HCT116 (cell line): Measurements from ENCODE around the gene ZBTB2. TPM values are rescaled to one million over a fixed set of nuclear protein-coding genes. Genes with fewer than 3 reads are reported as not detected.

Source experiments
- ATAC-seq: fragments of 200-7000 bp; cut with Tn5 transposase; 2 replicates; pipeline ENCODE4 v1.9.1; 2020; ENCODE audit warnings: mild to moderate bottlenecking, moderate library complexity
- BruUV-seq: library from RNA; stranded (reverse); fragments of 400-500 nt; replicated peaks from 2 replicates; lab custom pipeline; 2021; lab: Mats Ljungman, UMichigan
- CTCF ChIA-PET: fragments of 300-600 bp; sonication (Branson Sonifier 250); formaldehyde crosslinking; loops from one replicate; lab custom pipeline; 2021; ENCODE audit warnings: antibody characterized with exemption; lab: Charles Lee
- POLR2A ChIA-PET: fragments of 300-600, 350-600 bp; sonication (Branson Sonifier 250); formaldehyde crosslinking; loops from one replicate; lab custom pipeline; 2021; ENCODE audit warnings: antibody characterized with exemption; lab: Charles Lee
- RAD21 ChIA-PET, 2 experiments: fragments of 300-600 bp; sonication (Branson Sonifier 250); formaldehyde crosslinking; loops; one replicate each; lab custom pipeline; 2023; ENCODE audit warnings: low total read pairs in 2 of 2; ENCODE audit not compliant: uncharacterized antibody in 2 of 2, unreplicated experiment in 2 of 2, low non-redundant PET in 1 of 2; lab: Charles Lee
- DNase-seq: peaks from one replicate; pipeline ENCODE4 v3.0.0-alpha.2; 2010; ENCODE audit warnings: low read depth, low spot score
- H2AFZ ChIP-seq: fragments of 200-600 bp; shearing (Covaris generic), sonication (generic); 2 replicates; pipeline ENCODE4 v1.6.1; 2017; ENCODE audit warnings: low read depth, mixed run types, mixed read lengths, antibody characterized with exemption, low read length; ENCODE audit not compliant: poor library complexity, severe bottlenecking
- H3K27ac ChIP-seq: 2 replicates; pipeline ENCODE4 v1.5.1; 2012; ENCODE audit warnings: low read depth, low read length
- H3K27me3 ChIP-seq: fragments of 200-600 bp; sonication (generic); 2 replicates; pipeline ENCODE4 v1.6.1; 2016; ENCODE audit warnings: mixed run types, low read length, mixed read lengths; ENCODE audit not compliant: insufficient read depth
- H3K36me3 ChIP-seq, 2 experiments: fragments of 200-500 bp in 1 of 2; fragments of 200-600 bp in 1 of 2; sonication (Bioruptor generic) in 1 of 2; sonication (generic) in 1 of 2; 2 replicates each; pipeline versions ENCODE4 v1.5.1 to v1.6.1; 2014 to 2016; ENCODE audit warnings: low read length in 2 of 2, inconsistent platforms in 1 of 2, mixed read lengths in 1 of 2, mixed run types in 1 of 2; ENCODE audit not compliant: insufficient read depth in 2 of 2, control insufficient read depth in 1 of 2
- H3K4me1 ChIP-seq, 2 experiments: fragments of 200-600 bp in 1 of 2; sonication (generic) in 1 of 2; 2 replicates each; pipeline versions ENCODE4 v1.5.1 to v1.6.1; 2012 to 2017; ENCODE audit warnings: low read length in 2 of 2, inconsistent platforms in 1 of 2, mild to moderate bottlenecking in 1 of 2, mixed read lengths in 1 of 2, mixed run types in 1 of 2, moderate library complexity in 1 of 2; ENCODE audit not compliant: insufficient read depth in 2 of 2, control insufficient read depth in 1 of 2
- H3K4me2 ChIP-seq: fragments of 200-600 bp; sonication (generic); 2 replicates; pipeline ENCODE4 v1.6.1; 2017; ENCODE audit warnings: mixed run types, low read length, mixed read lengths
- H3K4me3 ChIP-seq, 2 experiments: fragments of 200-600 bp in 1 of 2; sonication (generic) in 1 of 2; replicated peaks in 1 of 2; 2 replicates each; pipeline ENCODE4 v1.5.1; 2011 to 2016; ENCODE audit warnings: low read length in 2 of 2, control low read depth in 1 of 2, low read depth in 1 of 2, mild to moderate bottlenecking in 1 of 2, mixed read lengths in 1 of 2, mixed run types in 1 of 2
- H3K79me2 ChIP-seq: fragments of 200-600 bp; sonication (generic); 2 replicates; pipeline ENCODE4 v1.6.1; 2017; ENCODE audit warnings: mild to moderate bottlenecking, mixed run types, low read length, moderate library complexity, mixed read lengths; ENCODE audit not compliant: insufficient read depth
- H3K9ac ChIP-seq: fragments of 200-600 bp; sonication (generic); 2 replicates; pipeline ENCODE4 v1.6.1; 2016; ENCODE audit warnings: low read length, mixed read lengths
- H3K9me2 ChIP-seq: fragments of 200-600 bp; sonication (generic), shearing (Covaris generic); 2 replicates; pipeline ENCODE4 v1.6.1; 2017; ENCODE audit warnings: mixed run types, mild to moderate bottlenecking, moderate library complexity; ENCODE audit not compliant: insufficient read depth
- H3K9me3 ChIP-seq, 2 experiments: fragments of 200-500 bp in 1 of 2; fragments of 200-600 bp in 1 of 2; sonication (Bioruptor generic) in 1 of 2; sonication (generic) in 1 of 2; 2 replicates each; pipeline ENCODE4 v1.6.1; 2014 to 2017; ENCODE audit warnings: low read length in 2 of 2, mixed read lengths in 2 of 2, inconsistent platforms in 1 of 2, low read depth in 1 of 2, mild to moderate bottlenecking in 1 of 2, mixed run types in 1 of 2, moderate library complexity in 1 of 2; ENCODE audit not compliant: control insufficient read depth in 1 of 2, insufficient read depth in 1 of 2
- H4K20me1 ChIP-seq: fragments of 200-600 bp; sonication (generic), shearing (Covaris generic); 2 replicates; pipeline ENCODE4 v1.6.1; 2017; ENCODE audit warnings: mixed run types, mild to moderate bottlenecking, moderate library complexity; ENCODE audit not compliant: insufficient read depth
- CBX3 ChIP-seq: IDR thresholded peaks from 2 replicates; pipeline ENCODE4 v1.6.1; 2012; ENCODE audit warnings: low read depth
- EGR1 ChIP-seq: IDR thresholded peaks from 2 replicates; pipeline ENCODE4 v1.6.1; 2012; ENCODE audit warnings: low read depth
- ELF1 ChIP-seq: IDR thresholded peaks from 2 replicates; pipeline ENCODE4 v1.6.1; 2012; ENCODE audit warnings: low read depth, borderline replicate concordance
- EZH2 ChIP-seq: fragments of 200-600 bp; sonication (generic); IDR thresholded peaks from 2 replicates; pipeline ENCODE4 v1.6.1; 2017; ENCODE audit warnings: antibody characterized with exemption, mixed run types
- EZH2phosphoT487 ChIP-seq: fragments of 200-600 bp; IDR thresholded peaks from 2 replicates; pipeline ENCODE4 v1.6.1; 2018; ENCODE audit warnings: antibody characterized with exemption, borderline replicate concordance
- FOSL1 ChIP-seq: IDR thresholded peaks from 2 replicates; pipeline ENCODE4 v1.6.1; 2012; ENCODE audit warnings: low read depth
- POLR2A ChIP-seq: IDR thresholded peaks from 2 replicates; pipeline ENCODE4 v1.7.0; 2011; ENCODE audit warnings: borderline replicate concordance; ENCODE audit not compliant: insufficient read depth, insufficient read length; ENCODE audit errors: extremely low read depth
- POLR2AphosphoS5 ChIP-seq: IDR thresholded peaks from 2 replicates; pipeline ENCODE4 v1.6.1; 2011; ENCODE audit warnings: mild to moderate bottlenecking, low read depth, low read length, moderate library complexity
- RAD21 ChIP-seq: IDR thresholded peaks from 2 replicates; pipeline ENCODE4 v1.6.1; 2012; ENCODE audit warnings: low read depth, mild to moderate bottlenecking
- SIN3A ChIP-seq: IDR thresholded peaks from 2 replicates; pipeline ENCODE4 v1.6.1; 2012; ENCODE audit warnings: low read depth
- SRF ChIP-seq: IDR thresholded peaks from 2 replicates; pipeline ENCODE4 v1.6.1; 2012; ENCODE audit warnings: low read depth
- TCF7L2 ChIP-seq: IDR thresholded peaks from 2 replicates; pipeline ENCODE4 v1.7.0; 2011; ENCODE audit warnings: borderline replicate concordance, inconsistent platforms; ENCODE audit not compliant: insufficient read depth, insufficient read length; ENCODE audit errors: extremely low read depth
- ZNF274 ChIP-seq: fragments of 200-500 bp; sonication (Bioruptor generic); IDR thresholded peaks from 2 replicates; pipeline ENCODE4 v1.6.1; 2014; ENCODE audit warnings: mild to moderate bottlenecking, low read depth, low read length, inconsistent platforms
- intact Hi-C: fragments of 100-400 bp; cut with micrococcal nuclease; formaldehyde crosslinking; loops from 2 replicates; pipeline ENCODE4 v1.10.0; 2022
- total RNA-seq: library from RNA; stranded (reverse); gene quantifications from one replicate; pipeline ENCODE4 v1.2.1, GENCODE V29; 2021; ENCODE audit not compliant: unreplicated experiment
- TF ChIP-seq, protein P1 (sequence below): IDR thresholded peaks from 2 replicates; pipeline ENCODE4 v1.6.1; 2011; ENCODE audit warnings: mild to moderate bottlenecking, low read length, moderate library complexity; ENCODE audit not compliant: insufficient replicate concordance; ENCODE audit errors: extremely low read depth
- TF ChIP-seq, protein P2 (sequence below), 3 experiments: fragments of 200-600 bp in 1 of 3; sonication (generic) in 1 of 3; IDR thresholded peaks in 2 of 3; conservative IDR thresholded peaks in 1 of 3; 2 replicates each; pipeline ENCODE4 v1.5.1; 2012 to 2017; ENCODE audit warnings: low read depth in 2 of 3, low read length in 2 of 3, antibody characterized with exemption in 1 of 3, borderline replicate concordance in 1 of 3, control low read depth in 1 of 3, mild to moderate bottlenecking in 1 of 3, mixed read lengths in 1 of 3, mixed run types in 1 of 3, moderate library complexity in 1 of 3; ENCODE audit not compliant: insufficient read depth in 1 of 3
- TF ChIP-seq, protein P3 (sequence below): IDR thresholded peaks from 2 replicates; pipeline ENCODE4 v1.6.1; 2012

ZBTB2 gene
- total RNA-seq, 1 experiment from 2014 or later = 12.5 TPM

DNA sequence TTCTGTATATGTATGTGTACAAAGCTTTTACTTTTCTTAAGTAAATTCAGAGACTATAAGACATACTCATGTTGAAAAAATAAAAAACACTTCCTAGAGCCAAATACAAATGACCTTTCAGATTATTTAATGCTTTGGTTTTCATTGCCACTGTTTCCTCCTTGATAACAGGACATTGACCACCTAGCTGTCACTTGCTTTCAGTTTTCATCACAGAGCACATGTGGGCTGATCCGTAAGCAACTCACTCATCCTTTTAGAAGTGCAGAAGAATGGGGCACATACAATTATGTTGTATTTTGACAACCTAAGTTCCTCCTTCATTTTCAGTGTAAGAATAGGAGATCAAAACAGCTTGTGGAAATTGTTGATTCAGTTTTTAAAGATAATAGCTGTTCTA, 6.2 kb downstream of the ZBTB2 start:
- ChIA-PET POLR2A (interaction anchor here (0.8 kb wide), 1 partner anchor 10 kb away, joined by 4 read pairs; no protein-coding TSS in a partner anchor), CTCF (interaction anchor here (0.9 kb wide), 1 partner anchor 10 kb away, joined by 3 read pairs; no protein-coding TSS in a partner anchor), RAD21 (no interaction called here)
- no TSS peak for BruUV-seq
- intact Hi-C loops = no loop called here
- no peak for ATAC-seq
- Histone ChIP-seq H3K27me3 (no peaks in the 10 kb centered on the region), H3K36me3 (no peaks in the 10 kb centered on the region), H3K27ac (no peak overlapping the region), H3K79me2 (peaks cover 83% of the 10 kb centered on the region), H3K4me3 (no peak overlapping the region), H3K9me2 (no peaks in the 10 kb centered on the region), H4K20me1 (no peaks in the 10 kb centered on the region), H2AFZ (no peak overlapping the region), H3K9ac (no peak overlapping the region), H3K4me1 (peaks cover 12 to 15% of the 10 kb centered on the region in 2 experiments), H3K9me3 (no peaks in the 10 kb centered on the region), H3K4me2 (no peak overlapping the region)
- DNase-seq = no peak
- TF ChIP-seq, protein P1, sequence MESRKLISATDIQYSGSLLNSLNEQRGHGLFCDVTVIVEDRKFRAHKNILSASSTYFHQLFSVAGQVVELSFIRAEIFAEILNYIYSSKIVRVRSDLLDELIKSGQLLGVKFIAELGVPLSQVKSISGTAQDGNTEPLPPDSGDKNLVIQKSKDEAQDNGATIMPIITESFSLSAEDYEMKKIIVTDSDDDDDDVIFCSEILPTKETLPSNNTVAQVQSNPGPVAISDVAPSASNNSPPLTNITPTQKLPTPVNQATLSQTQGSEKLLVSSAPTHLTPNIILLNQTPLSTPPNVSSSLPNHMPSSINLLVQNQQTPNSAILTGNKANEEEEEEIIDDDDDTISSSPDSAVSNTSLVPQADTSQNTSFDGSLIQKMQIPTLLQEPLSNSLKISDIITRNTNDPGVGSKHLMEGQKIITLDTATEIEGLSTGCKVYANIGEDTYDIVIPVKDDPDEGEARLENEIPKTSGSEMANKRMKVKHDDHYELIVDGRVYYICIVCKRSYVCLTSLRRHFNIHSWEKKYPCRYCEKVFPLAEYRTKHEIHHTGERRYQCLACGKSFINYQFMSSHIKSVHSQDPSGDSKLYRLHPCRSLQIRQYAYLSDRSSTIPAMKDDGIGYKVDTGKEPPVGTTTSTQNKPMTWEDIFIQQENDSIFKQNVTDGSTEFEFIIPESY = no peak
- no peak for TF ChIP-seq SRF
- no peak for TF ChIP-seq TCF7L2
- no peak for TF ChIP-seq EZH2
- TF ChIP-seq, protein P2, sequence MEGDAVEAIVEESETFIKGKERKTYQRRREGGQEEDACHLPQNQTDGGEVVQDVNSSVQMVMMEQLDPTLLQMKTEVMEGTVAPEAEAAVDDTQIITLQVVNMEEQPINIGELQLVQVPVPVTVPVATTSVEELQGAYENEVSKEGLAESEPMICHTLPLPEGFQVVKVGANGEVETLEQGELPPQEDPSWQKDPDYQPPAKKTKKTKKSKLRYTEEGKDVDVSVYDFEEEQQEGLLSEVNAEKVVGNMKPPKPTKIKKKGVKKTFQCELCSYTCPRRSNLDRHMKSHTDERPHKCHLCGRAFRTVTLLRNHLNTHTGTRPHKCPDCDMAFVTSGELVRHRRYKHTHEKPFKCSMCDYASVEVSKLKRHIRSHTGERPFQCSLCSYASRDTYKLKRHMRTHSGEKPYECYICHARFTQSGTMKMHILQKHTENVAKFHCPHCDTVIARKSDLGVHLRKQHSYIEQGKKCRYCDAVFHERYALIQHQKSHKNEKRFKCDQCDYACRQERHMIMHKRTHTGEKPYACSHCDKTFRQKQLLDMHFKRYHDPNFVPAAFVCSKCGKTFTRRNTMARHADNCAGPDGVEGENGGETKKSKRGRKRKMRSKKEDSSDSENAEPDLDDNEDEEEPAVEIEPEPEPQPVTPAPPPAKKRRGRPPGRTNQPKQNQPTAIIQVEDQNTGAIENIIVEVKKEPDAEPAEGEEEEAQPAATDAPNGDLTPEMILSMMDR (IDR thresholded peaks at IDR 0.05 in 2 of 3, conservative IDR thresholded peaks at IDR 0.05 in 1 of 3; ENCODE audit: borderline replicate concordance in 1 of 3, insufficient read depth in 1 of 3, low read depth in 2 of 3, low read length in 2 of 3) = no peak
- no peak for TF ChIP-seq SIN3A
- no peak for TF ChIP-seq CBX3
- TF ChIP-seq RAD21 = no peak
- TF ChIP-seq ZNF274 = no peak
- no peak for TF ChIP-seq POLR2A
- TF ChIP-seq ELF1 = no peak
- no peak for TF ChIP-seq POLR2AphosphoS5
- TF ChIP-seq, protein P3, sequence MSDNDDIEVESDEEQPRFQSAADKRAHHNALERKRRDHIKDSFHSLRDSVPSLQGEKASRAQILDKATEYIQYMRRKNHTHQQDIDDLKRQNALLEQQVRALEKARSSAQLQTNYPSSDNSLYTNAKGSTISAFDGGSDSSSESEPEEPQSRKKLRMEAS = no peak
- TF ChIP-seq EZH2phosphoT487 = no peak
- no peak for TF ChIP-seq EGR1
- TF ChIP-seq FOSL1 = no peak
